Heart right ventricle (tissue), 16 donors: Measurements from ENCODE around the gene LRRC71. TPM values are rescaled to one million over a fixed set of nuclear protein-coding genes. Genes with fewer than 3 reads are reported as not detected.

Experiments
- ATAC-seq, 8 donors: fragments of 200-7000 bp; cut with Tn5 transposase; one replicate each; pipeline ENCODE4 v1.9.1; 2020; ENCODE audit warnings: mild to moderate bottlenecking in 8 of 8, moderate library complexity in 8 of 8, moderate number of reproducible peaks in 1 of 8
- DNase-seq, 2 donors: peaks; one replicate each; pipeline ENCODE4 v3.0.0-alpha.2; 2020
- H3K27ac ChIP-seq, 10 donors: fragments of 200-600 bp; sonication (generic) in 2 of 10; one replicate each; pipeline versions ENCODE4 v1.5.0 to v1.8.0; 2020 to 2022; ENCODE audit warnings: mild to moderate bottlenecking in 3 of 10
- H3K27me3 ChIP-seq, 7 donors: fragments of 200-600 bp; one replicate each; pipeline ENCODE4 v1.8.0; 2021 to 2022; ENCODE audit warnings: mild to moderate bottlenecking in 2 of 7
- H3K36me3 ChIP-seq, 9 donors: fragments of 200-600 bp; sonication (generic) in 1 of 9; one replicate each; pipeline versions ENCODE4 v1.5.0 to v1.8.0; 2020 to 2022; ENCODE audit warnings: mild to moderate bottlenecking in 2 of 9
- H3K4me1 ChIP-seq, 9 donors: fragments of 200-600 bp; sonication (generic) in 1 of 9; one replicate each; pipeline versions ENCODE4 v1.5.0 to v1.8.0; 2020 to 2022; ENCODE audit warnings: mild to moderate bottlenecking in 4 of 9
- H3K4me3 ChIP-seq, 10 donors: fragments of 200-600 bp; sonication (generic) in 2 of 10; one replicate each; pipeline versions ENCODE4 v1.5.0 to v1.8.0; 2020 to 2022; ENCODE audit warnings: mild to moderate bottlenecking in 7 of 10, moderate library complexity in 2 of 10
- H3K9me3 ChIP-seq, 11 donors: fragments of 200-600 bp in 10 of 11; sonication (generic) in 2 of 11; one replicate each; pipeline versions ENCODE4 v1.5.0 to v1.8.0; 2013 to 2022; ENCODE audit warnings: mild to moderate bottlenecking in 2 of 11, control low read depth in 1 of 11, moderate library complexity in 1 of 11
- WGBS, 2 donors: extraction: QIAGEN DNeasy Blood & Tissue Kit; methylation state at CpG; one replicate each; pipeline ENCODE4 v1.1.7; 2013; ENCODE audit warnings: inconsistent platforms in 1 of 2; 5-methylcytosine and 5-hydroxymethylcytosine counted together
- intact Hi-C, 10 donors: fragments of 100-400 bp; cut with DNase I; formaldehyde crosslinking; loops; one replicate each; pipeline versions ENCODE4 v1.11.1 to v1.14.2; 2022
- polyA plus RNA-seq, 2 donors: library from polyadenylated mRNA; stranded (reverse); fragments of 200-250 nt; gene quantifications; one replicate each; pipeline ENCODE4 v1.2.3, GENCODE V29; 2013
- total RNA-seq, 10 donors: library from RNA; stranded (reverse); fragmentation: NEBNext Ultra II Directional in 3 of 10; extraction: Animal tissue kit (Norgen Biotek cat#: 25700) in 3 of 10; gene quantifications; one replicate each; pipeline versions ENCODE4 v1.2.1 to v1.2.4, GENCODE V29; 2021 to 2023
- TF ChIP-seq, protein P1 (sequence below), 9 donors: fragments of 200-600 bp; sonication (generic) in 2 of 9; IDR thresholded peaks; one replicate each; pipeline versions ENCODE4 v1.5.0 to v1.8.0; 2021 to 2022; ENCODE audit warnings: antibody characterized with exemption in 9 of 9, mild to moderate bottlenecking in 5 of 9, moderate library complexity in 1 of 9
- donor health status: Arrhythmogenic right ventricular cardiomyopathy.
- donor health status: ischemic (EF 13 %, LVEDD 7.1; RV severe dilation, severe dysfunction).
- donor health status: healthy with polysubstance abuse.
- donor health status: DM: no; HTN: yes; CAD: no.
- donor health status: DM: no; HTN: no; CAD: no.
- donor health status: ischemic (EF 25% LVEDD 6.9; RV normal size, moderate dysfunction).
- donor health status: ischemic (EF 25% LVEDD 5.7; RV mildly dilated, moderate dysfunction).
- donor health status: healthy.
- donor health status: DM: yes; HTN: yes; CAD: no.
- donor health status: Ischemic cardiomyopathy.
- donor health status: ischemic (EF 35%, LVEDD 5.7; RV mildly dilated, moderate dysfunction).
- donor health status: nonischemic (EF 11% LVEDD 7.7; RV severe dilation, severe dysfunction).
- donor health status: DM: yes; HTN: yes; CAD: no.
- donor health status: PGD.
- donor health status: ischemic (EF 29% LVEDD 5.4; RV normal size, mild dysfunction).
- donor health status: nonischemic (EF 23%, LVEDD 6.1; RV moderate dilation, normal function).

Gene LRRC71
- total and polyA plus RNA-seq, 12 donors, result 0.06 to 0.51 (median 0.35) TPM; not detected in 7

GRCh38 chr1:156899956-156900718, 20.3 kb upstream of the LRRC71 start:
- intact Hi-C loops, result loop anchor here in 1 of 10 donors (10.0 kb wide), 1 partner anchor 235 kb away; no protein-coding TSS in a partner anchor
- Histone ChIP-seq H3K4me3 (no peak overlapping the region), H3K27me3 (peaks cover 0 to 1% (median 0%) of the 10 kb centered on the region in 7 donors), H3K27ac (peak overlapping the region in 7 of 10 donors; percentile 4 to 98 (median 39)), H3K4me1 (peaks cover 32 to 100% (median 96%) of the 10 kb centered on the region in 9 donors), H3K36me3 (peaks cover 0 to 10% (median 0%) of the 10 kb centered on the region in 9 donors), H3K9me3 (no peaks in the 10 kb centered on the region)
- no peak for DNase-seq
- WGBS, 2 donors, result 48 to 53% methylated on average over 12 of the region's 12 CpGs
- ATAC-seq, result no peak
- TF ChIP-seq, protein P1, sequence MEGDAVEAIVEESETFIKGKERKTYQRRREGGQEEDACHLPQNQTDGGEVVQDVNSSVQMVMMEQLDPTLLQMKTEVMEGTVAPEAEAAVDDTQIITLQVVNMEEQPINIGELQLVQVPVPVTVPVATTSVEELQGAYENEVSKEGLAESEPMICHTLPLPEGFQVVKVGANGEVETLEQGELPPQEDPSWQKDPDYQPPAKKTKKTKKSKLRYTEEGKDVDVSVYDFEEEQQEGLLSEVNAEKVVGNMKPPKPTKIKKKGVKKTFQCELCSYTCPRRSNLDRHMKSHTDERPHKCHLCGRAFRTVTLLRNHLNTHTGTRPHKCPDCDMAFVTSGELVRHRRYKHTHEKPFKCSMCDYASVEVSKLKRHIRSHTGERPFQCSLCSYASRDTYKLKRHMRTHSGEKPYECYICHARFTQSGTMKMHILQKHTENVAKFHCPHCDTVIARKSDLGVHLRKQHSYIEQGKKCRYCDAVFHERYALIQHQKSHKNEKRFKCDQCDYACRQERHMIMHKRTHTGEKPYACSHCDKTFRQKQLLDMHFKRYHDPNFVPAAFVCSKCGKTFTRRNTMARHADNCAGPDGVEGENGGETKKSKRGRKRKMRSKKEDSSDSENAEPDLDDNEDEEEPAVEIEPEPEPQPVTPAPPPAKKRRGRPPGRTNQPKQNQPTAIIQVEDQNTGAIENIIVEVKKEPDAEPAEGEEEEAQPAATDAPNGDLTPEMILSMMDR (IDR thresholded peaks at IDR 0.05), result no peak

DNA sequence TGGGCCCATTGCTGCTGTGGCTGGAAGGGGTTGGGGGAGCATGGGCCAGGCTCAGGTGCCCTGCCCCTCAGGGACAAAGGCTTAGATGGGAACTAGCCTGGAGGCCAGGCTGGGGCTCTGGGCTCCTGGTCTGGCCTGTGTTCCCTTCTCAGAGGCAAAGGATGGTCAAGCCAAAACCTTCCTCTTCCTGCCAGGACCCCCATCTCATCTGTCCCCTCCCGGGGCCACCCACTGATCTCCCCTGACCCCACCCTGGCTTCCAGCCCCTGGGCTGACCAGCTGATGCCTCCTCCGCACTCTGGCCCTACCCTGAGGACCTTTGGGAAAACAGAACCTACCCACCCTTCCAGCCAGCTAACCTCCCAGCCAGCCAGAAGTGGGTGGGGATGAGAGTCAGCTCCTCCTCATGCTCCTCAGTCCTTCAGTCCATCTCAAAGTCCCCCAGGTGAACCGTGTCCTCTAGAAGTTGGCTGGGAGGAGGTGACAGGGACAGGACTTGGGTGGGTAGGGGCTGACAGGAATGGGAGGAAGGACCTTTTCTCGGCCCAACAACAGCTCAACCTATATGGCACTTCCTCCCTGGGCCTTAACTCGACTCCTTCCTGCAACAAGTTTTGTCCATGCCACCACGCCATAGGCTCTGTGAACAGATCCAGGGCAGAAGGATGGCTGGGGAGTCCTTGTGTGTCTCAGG, 19.4 kb upstream of the LRRC71 start:
- no peaks in the 10 kb centered on the region for H3K9me3 ChIP-seq
- H3K27me3 ChIP-seq, result no peaks in the 10 kb centered on the region
- intact Hi-C loops, result no loop called here
- peak overlapping the region in 8 of 10 donors; percentile 20 to 98 (median 44) for H3K27ac ChIP-seq
- H3K36me3 ChIP-seq, result peaks cover 0 to 16% (median 0%) of the 10 kb centered on the region in 9 donors
- no peak for ATAC-seq
- H3K4me3 ChIP-seq, result peak overlapping the region in 1 of 10 donors; percentile 16
- no peak for DNase-seq
- WGBS, 2 donors, result 52% methylated on average over 6 of the region's 6 CpGs
- TF ChIP-seq, protein P1 (IDR thresholded peaks at IDR 0.05), result no peak
- peaks cover 29 to 99% (median 87%) of the 10 kb centered on the region in 9 donors for H3K4me1 ChIP-seq

- 76 to 88% methylated on average over 4 of the region's 4 CpGs for WGBS, 2 donors
- Histone ChIP-seq H3K4me3 (no peak overlapping the region), H3K27me3 (no peaks in the 10 kb centered on the region), H3K27ac (peak overlapping the region in 7 of 10 donors; percentile 20 to 98 (median 49)), H3K9me3 (no peaks in the 10 kb centered on the region), H3K4me1 (peaks cover 25 to 97% (median 84%) of the 10 kb centered on the region in 9 donors), H3K36me3 (peaks cover 0 to 20% (median under 1%) of the 10 kb centered on the region in 9 donors)
- DNase-seq, result no peak
- intact Hi-C loops, result no loop called here
- ATAC-seq, result no peak
- TF ChIP-seq, protein P1 (IDR thresholded peaks at IDR 0.05), result no peak
Observed at GRCh38 chr1:156901590-156901900, 18.9 kb upstream of the LRRC71 start.
